ENCODE results near the gene HSPG2.

DNA sequence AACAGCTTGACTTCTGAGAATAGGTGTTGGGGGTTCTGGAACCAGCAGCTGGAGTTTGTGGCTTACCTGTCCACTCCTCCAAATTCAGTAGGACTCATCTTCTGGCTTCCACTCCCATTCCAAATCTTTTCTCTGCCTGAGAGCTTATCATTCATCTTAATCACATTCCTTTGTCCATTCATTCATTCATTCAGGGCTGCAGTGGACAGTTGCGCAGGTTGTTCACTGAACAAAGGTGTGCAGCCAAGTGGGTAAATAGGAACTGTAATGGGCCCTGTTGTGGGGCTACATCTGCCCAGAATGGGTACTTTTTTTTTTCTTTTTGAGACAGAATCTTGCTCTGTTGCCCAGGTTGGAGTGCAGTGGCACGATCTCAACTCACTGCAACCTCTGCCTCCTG lies 3.4 kb upstream of the HSPG2 start:
- TF ChIP-seq TEAD4 (IDR thresholded peaks at IDR 0.05) = no peak
- TF ChIP-seq, protein P1, sequence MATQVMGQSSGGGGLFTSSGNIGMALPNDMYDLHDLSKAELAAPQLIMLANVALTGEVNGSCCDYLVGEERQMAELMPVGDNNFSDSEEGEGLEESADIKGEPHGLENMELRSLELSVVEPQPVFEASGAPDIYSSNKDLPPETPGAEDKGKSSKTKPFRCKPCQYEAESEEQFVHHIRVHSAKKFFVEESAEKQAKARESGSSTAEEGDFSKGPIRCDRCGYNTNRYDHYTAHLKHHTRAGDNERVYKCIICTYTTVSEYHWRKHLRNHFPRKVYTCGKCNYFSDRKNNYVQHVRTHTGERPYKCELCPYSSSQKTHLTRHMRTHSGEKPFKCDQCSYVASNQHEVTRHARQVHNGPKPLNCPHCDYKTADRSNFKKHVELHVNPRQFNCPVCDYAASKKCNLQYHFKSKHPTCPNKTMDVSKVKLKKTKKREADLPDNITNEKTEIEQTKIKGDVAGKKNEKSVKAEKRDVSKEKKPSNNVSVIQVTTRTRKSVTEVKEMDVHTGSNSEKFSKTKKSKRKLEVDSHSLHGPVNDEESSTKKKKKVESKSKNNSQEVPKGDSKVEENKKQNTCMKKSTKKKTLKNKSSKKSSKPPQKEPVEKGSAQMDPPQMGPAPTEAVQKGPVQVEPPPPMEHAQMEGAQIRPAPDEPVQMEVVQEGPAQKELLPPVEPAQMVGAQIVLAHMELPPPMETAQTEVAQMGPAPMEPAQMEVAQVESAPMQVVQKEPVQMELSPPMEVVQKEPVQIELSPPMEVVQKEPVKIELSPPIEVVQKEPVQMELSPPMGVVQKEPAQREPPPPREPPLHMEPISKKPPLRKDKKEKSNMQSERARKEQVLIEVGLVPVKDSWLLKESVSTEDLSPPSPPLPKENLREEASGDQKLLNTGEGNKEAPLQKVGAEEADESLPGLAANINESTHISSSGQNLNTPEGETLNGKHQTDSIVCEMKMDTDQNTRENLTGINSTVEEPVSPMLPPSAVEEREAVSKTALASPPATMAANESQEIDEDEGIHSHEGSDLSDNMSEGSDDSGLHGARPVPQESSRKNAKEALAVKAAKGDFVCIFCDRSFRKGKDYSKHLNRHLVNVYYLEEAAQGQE (IDR thresholded peaks at IDR 0.05; ENCODE audit: low read depth) = no peak
